MM.1S (cell line): ENCODE data around the gene C18orf63.

ENCODE experiments used
- EZH2 ChIP-seq: fragments of 300-600 bp; sonication (generic); optimal IDR thresholded peaks from 2 replicates; pipeline ENCODE3; 2017; ENCODE audit warnings: low read depth, mild to moderate bottlenecking, antibody characterized with exemption, low read length, mixed read lengths
- TF ChIP-seq, protein P1 (sequence below): fragments of 300-600 bp; sonication (generic); IDR thresholded peaks from 2 replicates; pipeline ENCODE4 v1.5.1; 2016; ENCODE audit warnings: antibody characterized with exemption, low read length, mixed read lengths

DNA sequence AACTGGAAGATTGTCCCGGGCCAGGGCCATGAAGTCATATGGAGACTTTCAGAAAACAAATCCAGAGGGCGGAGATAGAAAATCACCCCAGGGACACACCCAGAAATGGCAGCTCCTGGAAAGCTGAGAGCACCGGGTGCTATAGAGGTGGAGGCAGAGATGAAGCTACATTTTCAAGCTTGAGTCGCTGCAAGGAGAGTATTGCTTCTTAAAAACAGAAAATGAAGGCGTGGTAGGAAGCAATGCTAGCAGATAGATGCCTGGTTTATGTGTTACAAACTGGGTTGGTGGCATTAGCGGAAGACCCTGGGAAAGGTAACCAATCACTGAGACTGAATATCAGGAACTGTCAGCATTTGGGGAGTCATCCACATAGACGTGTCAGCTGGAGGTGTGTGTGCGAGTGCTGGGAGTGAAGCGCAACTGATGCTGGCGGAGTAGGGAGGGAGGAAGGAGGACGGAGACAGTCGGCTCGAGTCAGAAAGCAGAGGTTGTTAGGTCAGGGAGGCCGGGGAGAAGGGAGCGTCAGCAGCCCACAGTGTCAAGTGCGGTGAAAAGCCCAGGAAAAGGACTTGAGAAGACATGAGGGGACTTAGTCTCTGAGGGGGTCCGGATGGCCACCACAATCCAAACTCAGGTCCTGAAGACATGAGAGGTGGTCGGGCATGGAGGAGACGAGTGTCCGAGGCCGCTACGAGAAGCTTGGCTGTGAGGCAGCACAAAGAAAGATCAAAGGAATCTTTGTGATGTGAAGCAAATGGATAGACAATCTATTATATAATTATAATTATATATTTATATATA lies 45.4 kb downstream of the C18orf63 start:
- TF ChIP-seq, protein P1, sequence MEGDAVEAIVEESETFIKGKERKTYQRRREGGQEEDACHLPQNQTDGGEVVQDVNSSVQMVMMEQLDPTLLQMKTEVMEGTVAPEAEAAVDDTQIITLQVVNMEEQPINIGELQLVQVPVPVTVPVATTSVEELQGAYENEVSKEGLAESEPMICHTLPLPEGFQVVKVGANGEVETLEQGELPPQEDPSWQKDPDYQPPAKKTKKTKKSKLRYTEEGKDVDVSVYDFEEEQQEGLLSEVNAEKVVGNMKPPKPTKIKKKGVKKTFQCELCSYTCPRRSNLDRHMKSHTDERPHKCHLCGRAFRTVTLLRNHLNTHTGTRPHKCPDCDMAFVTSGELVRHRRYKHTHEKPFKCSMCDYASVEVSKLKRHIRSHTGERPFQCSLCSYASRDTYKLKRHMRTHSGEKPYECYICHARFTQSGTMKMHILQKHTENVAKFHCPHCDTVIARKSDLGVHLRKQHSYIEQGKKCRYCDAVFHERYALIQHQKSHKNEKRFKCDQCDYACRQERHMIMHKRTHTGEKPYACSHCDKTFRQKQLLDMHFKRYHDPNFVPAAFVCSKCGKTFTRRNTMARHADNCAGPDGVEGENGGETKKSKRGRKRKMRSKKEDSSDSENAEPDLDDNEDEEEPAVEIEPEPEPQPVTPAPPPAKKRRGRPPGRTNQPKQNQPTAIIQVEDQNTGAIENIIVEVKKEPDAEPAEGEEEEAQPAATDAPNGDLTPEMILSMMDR, result no peak
- TF ChIP-seq EZH2, result no peak
